Stimulated activated CD4-positive, alpha-beta T cell treated with anti-CD3 and anti-CD28 coated beads, Interleukin-2, amount 100 ng/mL, for 48 hours (primary cell): Measurements from ENCODE around the gene TRIOBP.

Source experiments
- DNase-seq, 2 donors: peaks; one replicate each; pipeline ENCODE4 v3.0.0-alpha.2; 2020

The TRIOBP gene

DNA sequence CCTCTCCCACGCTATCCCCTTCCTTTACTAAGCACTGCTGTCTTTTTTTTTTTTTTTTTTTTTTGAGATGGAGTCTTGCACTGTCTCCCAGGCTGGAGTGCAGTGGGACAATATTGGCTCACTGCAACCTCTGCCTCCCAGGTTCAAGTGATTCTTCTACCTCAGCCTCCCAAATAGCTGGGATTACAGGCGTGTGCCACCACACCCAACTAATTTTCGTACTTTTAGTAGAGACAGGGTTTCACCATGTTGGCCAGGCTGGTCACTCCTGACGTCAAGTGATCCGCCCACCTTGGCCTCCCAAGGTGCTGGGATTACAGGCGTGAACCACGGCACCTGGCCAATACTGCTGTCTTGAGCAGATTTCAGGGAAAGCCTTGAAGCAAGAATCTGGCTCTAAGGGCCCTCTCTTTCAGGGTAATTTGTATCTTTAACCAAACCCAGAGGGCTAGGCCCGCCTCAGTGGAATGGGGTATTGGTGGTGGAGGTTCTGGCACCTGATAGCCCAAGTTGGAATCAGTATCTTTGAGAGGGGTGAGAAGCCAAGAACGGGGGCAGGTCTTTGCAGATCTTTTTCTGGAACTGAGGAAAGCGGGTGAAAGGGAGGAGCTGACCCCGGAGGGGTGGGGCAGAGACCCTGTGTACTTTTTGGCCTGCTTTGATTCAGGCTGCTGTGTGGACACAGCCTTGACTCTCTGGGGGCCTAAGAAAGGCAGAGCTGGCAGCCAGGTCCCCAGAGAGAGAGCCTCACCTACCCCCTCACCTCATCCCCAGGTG, 37.0 kb downstream of the TRIOBP start:
- no peak for DNase-seq

DNA sequence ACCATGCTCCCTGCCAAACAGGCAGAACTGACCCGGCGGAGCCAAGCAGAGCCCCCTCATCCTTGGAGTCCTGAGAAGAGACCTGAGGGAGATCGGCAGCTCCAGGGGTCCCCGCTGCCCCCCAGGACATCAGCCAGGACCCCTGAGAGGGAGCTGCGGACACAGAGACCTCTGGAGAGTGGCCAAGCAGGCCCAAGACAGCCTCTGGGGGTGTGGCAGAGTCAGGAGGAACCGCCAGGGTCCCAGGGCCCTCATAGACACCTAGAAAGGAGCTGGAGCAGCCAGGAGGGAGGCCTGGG, 37.5 kb downstream of the TRIOBP start:
- DNase-seq = no peak

DNA sequence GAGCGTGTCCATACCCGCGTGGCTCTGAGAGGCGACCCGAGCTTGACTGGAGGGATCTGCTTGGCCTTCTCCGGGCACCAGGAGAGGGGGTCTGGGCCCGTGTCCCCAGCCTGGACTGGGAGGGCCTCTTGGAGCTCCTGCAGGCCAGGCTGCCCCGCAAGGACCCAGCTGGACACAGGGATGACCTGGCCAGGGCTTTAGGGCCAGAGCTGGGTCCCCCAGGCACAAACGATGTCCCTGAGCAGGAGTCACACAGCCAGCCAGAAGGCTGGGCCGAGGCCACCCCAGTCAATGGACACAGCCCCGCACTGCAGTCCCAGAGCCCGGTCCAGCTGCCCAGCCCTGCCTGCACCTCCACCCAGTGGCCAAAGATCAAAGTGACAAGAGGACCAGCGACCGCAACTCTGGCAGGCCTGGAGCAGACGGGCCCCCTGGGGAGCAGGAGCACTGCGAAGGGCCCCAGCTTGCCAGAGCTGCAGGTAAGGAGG, 38.2 kb downstream of the TRIOBP start:
- no peak for DNase-seq

DNA sequence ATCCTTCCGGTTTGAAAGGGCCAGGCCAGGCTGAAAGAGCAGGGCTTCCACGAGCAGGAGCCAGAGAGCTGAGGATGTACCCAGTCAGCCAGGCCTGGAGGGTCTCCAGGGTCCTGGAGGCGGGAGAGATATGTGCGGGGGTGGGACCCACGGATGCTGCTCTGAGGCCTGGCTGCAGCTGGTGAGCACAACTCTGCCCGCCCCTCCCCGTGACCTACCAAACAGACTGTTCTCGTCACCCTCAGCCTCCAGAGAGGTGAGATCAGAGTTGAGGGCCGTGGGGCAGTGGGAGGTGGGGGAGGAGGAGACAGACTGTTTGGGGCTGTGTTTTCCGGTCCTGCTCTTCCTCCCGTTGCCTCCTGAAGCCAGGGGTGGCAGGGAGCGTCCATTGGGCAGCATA, 42.2 kb downstream of the TRIOBP start:
- DNase-seq = no peak

DNA sequence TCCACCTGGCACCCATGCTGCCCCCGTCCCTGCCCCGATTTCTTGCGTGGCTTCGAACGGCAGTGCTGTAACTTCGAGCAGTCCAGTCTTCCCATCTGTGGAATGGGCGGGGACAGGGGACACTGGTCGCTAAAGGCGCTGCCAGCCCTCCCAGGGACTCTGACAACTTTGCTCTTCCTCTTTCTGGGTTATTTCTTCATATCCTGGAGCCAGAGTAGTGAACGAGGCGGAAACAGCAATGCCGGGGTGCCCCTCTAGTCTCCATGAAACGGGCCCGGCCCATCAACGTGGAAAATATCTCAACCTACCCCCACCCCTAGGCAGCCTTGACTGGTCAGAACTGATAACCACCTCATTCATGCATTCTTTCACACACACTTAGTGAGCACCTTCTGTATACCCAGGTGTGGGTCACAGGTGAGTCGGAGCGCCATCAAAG, 42.8 kb downstream of the TRIOBP start:
- DNase-seq = no peak

DNA sequence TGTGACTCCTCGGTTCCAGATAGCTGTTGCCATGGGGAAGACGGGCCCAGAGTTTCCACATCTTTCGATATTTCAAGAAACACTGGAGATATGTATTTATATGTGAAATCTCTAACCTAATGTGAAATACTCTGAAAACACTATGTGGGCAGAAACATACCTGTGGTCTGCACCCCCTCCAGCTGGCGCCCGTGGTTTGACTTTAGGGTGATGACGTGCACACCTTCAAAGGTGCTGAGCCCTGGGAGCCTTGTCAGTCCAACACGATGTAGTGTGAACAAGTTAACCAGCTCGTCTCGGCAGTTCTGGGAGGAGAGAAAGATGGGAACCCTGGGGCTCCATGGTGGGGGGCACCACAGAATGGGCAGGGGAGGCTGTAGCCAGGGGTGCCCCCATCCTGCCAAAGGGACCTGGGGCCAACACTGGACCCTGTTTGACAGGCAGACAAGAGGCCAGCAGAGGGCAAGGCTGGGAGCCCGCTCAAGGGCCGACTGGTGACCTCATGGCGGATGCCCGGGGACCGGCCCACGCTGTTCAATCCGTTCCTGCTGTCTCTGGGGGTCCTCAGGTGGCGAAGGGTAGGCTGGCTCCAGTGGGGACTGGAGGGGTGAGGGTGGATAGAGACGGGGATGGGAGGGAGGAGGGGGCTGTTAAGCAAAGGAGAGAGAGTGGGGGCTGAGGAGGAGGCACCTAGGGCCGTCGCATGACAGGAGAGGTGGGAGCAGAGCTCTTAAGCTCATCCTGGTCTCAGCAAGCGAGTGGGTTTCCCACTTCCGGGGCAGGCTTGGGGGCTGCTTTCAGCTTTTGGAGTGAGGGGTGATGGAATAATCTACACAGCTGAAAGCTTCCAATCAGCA, 43.8 kb downstream of the TRIOBP start:
- DNase-seq = no peak

DNA sequence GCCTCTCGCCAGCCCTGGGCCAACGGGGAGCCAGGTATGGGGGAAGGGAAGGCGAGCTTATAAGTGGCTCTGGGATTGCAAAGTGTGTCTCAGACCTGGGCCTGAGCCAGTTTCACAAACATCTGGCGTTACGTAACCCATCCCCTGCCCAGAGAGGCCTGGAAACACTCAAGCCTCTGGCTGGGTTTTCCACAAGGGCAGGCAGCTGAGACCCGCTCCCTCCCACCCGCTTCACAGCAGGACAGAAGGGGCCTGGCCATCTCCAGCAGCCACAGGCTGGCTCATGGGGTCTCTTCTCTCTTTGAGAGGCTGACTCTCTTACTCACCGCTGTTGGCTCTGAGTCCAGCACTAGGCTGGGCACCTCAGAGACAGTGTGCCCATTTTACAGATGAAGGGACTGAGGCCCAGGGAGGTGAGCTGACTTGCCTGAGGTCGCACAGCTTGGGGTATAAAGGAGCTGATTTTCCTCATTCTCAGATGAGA, 44.5 kb downstream of the TRIOBP start:
- DNase-seq = no peak

DNA sequence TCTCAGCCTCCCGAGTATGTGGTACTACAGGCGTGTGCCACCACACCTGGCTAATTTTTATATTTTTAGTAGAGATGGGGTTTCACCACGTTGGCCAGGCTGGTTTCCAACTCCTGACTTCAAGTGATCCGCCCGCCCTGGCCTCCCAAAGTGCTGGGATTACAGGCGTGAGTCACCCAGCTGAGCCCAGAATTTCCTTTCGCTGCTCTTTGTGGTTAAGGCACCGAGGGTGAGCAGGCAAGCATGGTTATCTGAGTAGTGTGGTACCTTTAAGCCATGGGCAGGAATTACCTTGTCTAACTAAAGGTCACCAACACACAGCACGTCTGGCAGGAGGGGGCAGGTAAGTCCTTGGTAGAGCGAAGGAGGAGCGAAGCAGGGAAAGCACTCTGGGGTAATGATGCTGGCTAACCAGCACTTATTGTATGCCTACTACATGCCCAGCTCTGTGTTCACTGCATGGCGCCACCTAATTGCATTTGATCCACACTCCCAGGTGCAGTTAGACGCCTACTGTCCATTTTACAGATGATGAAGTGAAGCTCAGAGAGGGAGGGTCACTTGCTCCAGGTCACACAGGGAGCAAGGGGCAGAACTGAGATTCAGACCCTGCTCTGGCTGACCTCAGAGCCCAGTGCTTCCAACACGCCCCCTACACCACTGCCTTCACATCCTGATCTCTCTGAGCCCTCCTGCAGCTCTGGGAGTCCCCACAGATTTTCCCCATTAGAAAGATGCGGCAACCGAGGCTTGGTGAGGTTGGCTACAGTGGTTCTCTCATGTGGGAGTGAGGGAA, 45.7 kb downstream of the TRIOBP start:
- DNase-seq = no peak

DNA sequence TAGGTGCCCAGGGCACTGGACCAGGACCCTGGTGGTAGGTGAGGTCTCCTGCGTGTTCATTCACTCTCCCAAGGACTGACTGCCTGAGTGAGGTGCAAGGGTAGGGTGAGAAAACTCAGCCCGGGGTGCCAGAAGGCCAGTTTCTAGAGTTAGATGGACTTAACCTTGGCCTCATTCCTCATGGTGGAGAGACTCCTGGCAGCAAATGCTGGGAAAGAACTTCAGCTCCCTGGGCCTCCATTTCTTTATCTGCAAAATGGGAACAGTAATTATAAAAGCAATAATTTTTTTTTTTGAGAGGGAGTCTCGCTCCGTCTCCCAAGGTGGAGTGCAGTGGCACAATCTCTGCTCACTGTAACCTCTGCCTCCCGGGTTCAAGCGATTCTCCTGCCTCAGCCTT, 47.7 kb downstream of the TRIOBP start:
- no peak for DNase-seq

DNA sequence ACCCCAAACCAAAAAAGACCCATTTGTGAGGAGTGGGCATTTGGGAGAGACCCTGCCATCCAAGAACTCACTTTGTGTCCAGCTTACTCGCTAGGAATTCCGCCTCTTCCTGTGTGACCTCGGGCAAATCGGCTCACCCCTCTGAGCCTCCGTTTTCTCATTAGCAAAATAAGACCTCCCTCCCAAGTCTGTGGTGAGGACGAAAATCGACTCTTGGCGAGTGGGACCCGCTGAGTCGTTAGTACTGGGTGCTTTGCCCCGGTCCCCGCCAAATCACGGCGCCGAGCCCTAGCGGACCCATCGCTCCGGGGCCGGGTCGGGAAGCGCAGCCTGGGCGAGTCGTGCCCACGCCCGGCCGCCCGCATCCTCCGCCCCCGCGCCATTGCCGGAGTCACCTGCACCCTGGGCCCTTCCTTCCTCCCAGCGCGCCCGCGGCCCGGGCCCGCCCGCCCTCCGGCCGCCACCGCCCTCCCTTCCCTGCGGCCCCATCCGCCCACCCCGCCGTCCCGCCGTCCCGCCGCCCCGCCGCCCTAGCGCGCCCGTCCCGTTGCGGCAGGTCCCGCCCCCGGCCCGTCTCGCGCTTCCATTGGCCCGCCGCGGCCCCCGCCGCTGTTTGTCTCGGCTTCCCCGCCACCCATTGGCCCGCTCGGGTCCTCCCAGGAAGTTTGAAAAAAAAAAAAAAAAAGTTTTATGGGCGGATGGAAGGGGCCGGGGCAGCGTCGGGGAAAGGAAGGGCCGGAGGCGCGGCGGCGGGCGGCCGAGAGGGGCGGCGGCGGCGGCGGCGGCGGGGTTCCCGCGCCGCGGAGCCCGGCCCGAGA, 48.9 kb downstream of the TRIOBP start:
- peak; percentile 89 for DNase-seq

DNA sequence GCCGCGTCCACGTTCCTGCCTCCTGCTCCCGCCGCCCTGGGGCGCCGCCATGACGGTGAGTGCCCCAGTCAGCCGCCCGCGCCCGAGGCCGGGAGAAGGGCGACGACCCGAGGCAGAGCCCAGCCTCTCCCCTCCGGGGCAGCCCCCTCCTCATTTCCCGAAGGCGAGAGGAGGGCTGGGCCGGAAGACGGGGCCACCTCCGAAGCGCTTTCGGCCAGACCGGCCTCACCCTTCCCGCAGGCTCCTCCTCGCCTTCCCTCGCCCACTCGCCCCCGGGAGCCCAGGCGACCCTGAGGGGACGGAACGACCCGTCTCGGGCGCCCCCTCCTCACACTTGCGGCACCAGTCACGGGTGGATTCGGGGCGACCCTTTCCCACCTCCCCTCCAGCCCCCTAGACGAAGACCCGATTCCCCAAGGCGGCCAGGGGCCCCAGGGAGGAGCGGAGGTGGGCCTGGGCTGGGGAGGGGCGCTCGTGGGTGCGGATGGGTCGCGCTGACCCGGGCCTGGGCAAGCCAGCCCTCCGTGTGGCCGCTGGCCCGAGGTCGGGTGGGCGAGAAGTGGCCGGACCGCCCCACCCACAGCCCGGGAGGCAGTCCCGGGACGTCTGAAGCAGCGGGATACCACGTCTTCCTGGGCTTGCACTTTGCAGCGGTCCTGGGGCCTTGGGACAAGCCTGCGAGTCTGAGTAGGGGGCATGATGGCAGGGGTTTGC, 49.7 kb downstream of the TRIOBP start:
- peak; percentile 16 to 18 for DNase-seq

DNA sequence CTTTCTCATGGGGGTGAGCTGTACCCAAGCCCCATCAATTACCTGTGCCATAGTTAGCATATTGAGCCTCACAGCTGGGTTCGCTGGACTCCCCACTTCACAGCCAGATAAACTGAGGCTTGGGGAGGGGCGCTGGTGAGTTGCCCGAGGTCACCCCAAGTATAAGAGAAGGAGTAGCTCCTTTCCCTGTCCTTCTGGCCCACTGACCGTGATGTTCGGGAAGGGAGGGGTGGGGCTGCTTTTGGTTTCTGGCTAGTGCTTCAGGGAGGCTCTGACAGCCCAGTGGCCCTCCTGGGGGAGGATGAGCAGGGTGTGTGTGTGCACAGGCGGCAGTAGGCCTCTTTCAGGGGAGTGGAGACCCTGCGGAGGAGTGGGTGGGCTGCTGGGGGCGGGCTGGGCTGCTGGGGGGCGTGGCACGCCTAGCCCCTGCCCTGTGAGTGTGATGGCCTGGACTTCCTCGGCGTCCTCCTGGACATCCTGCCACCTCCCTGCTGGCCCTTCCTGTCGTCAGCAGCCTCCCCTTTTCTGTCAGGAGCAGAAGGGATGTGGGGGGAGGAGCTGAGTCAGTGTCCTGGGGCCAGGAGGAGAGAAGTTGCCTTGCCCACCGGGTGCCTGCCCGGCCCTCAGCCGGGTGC, 50.3 kb downstream of the TRIOBP start:
- DNase-seq = no peak

DNA sequence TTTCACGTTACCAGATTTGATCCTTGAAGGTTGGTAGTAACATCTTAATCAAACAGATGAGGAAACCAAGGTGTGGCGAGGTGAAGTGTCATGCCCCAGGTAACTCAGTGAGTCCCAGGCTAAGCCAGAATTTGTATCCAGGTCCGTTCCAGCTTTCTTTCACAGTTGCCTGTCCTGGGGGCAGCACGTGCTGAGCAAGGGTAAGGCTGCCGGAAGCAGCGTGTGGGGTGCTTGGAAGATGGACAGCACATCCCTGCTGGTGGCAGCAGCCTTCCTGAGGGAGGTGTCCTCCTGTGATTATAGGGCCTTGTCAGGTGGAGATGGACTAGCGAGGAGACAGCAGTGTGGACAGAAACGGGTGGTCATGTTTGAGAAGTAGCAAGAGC, 50.9 kb downstream of the TRIOBP start:
- DNase-seq = no peak

DNA sequence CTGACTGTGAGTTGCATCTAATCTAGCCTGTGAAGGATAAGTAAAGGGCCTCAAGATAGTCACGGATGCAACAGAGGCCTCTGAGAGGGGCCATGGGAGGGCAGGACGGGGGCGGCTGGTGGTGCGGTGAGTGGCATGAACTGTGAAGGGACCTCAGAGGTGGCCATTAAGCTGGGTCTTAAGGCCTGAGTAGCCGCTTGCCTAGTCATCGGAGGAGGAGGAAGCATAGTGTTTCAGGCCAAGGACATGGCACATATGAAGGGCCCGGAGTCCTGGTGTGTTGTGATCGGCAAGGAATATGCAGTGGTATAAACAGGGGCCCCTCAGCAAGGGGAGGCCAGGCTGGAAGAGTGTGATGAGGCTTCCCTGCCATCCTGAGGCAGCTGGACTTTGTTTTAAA, 51.8 kb downstream of the TRIOBP start:
- no peak for DNase-seq

DNA sequence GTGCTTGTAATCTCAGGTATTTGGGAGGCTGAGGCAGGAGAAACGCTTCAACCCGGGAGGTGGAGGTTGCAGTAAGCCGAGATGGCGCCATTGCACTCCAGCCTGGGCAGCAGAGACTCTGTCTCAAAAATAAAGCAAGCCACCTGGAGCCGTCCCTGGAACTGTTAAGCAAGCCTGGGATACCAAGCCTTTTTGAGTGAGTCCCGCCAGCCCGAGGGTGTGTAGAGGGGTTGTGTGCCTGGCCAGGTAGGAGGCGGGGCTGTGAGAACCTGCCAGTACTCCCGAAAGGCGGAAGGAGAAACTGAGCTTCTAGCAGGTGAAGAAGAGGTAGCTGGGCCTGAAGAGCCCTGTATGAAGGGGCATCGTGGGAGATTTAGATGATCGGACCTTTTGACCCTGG, 52.4 kb downstream of the TRIOBP start:
- no peak for DNase-seq

DNA sequence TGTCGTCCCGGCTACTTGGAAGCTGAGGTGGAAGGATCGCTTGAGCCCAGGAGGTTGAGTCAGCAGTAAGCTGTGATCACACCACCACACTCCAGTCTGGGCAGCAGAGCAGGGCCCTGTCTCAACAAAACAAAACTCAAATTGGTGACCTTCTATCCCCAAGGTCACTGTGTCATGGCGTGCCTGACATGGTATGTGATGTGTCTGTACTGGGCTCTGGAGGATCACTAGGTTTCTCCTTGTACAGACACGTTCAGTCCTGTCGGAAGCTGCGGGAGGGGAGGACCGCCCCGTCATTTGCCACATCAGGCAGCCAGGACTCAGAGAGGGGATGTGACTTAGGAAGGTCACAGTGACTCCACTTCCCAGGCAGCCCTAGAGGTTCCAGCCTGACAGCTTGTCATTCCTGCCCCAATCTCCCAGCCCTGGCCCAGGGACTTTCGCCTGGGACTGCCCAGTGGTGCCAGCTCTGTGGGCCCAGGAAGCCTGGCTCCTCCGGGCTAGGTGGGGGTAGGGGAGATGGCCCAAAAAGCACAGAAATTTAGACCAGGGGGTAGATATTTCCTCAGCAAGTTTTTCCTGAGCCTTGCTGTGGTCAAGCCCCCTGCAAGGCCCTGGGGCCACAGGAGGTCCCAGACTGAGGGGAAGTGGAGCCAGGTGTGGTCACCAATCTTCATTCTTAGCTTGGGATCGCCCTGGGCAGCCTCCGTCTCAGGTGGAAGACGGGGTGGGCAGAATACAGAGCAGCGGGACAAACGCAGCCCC, 53.2 kb downstream of the TRIOBP start:
- no peak for DNase-seq

DNA sequence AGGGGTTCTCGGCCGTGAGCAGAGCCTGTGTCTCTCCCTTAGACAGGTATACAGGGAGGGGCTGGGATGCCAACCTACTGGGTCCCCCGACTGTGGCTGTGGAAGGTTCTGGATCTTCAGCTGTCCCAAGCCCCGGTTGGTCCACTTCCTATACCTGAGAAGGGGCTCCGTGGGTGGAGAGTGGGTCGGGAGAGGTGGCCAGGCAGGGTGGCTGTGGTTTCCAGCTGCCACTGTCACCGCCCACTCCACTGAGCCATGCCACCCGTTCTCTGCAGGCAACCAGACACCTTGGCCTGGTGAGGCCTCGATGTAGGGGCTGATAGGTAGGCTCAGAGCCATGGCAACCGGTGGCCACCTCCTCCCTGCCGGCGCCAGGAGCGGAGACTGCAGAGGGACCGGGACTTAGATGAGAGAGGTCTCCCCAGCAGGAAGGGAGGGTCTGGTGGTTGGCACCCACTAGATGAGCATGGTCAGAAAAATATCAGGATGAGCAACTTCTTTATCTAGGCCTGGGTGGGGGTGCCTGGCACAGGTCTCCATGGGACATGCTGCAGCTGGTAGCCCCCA, 53.8 kb downstream of the TRIOBP start:
- no peak for DNase-seq

DNA sequence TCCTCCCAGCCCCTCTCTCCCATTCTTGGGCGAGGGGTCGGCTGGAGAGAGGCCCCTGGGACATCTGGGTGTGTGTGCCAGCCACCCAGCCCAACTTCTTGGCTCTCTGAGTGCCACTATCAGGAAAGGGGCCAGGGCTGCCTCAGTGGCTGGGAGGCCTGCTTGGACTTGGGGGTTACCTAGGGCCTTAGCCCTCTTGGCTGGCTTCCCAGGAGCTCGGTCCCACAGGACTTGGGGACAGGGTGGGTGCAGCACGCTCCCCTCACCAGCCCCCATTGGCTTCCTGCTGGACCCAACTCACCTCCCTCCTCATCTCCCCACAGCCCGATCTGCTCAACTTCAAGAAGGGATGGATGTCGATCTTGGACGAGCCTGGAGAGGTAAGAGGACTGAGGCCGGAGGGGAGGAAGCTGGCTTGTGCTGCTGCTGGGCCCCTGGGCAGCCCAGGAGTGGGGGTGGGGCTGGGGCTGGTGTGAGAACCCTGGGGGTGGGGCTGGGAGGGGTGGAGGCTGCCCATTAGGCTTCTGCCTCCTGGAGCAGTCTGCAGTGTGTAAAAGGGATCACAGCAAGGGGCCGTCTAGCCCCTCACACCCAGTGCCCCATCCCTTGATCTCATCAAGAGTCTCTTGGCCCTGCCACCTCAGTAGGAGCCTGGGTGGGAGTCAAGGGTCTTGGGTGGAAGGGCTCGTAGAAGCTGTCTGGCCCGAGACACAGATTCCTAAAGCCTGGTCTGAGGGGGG, 54.8 kb downstream of the TRIOBP start:
- DNase-seq = no peak
